HG02642 (cell line): Measurements from ENCODE around the gene SDC4.

Experiments used
- ATAC-seq: cut with Tn5 transposase; IDR thresholded peaks from one replicate; pipeline ENCODE4 v1.9.1; 2021; ENCODE audit warnings: mild to moderate bottlenecking; ENCODE audit not compliant: unreplicated experiment, poor library complexity

Gene SDC4

DNA sequence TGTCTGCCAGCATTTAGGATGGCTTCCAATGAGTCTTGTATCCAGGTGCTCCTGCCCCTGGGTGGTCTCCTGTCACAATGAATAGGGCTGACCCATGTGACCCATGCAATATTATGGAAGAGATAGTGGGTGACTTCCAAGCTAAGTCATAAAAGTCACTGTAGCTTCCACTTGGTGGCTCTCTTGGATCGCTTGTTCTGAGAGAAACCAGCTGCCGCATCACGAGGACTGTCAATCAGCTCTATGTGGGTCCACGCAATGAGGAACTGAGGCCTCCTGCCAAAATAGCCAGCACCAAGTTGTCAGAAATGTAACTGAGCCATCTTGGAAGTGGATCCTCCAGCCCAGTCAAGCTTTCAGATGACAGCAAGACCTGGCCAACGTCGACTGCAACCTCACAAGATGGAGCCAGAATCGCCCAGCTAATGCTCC lies 25.3 kb downstream of the SDC4 start:
- ATAC-seq: no peak

DNA sequence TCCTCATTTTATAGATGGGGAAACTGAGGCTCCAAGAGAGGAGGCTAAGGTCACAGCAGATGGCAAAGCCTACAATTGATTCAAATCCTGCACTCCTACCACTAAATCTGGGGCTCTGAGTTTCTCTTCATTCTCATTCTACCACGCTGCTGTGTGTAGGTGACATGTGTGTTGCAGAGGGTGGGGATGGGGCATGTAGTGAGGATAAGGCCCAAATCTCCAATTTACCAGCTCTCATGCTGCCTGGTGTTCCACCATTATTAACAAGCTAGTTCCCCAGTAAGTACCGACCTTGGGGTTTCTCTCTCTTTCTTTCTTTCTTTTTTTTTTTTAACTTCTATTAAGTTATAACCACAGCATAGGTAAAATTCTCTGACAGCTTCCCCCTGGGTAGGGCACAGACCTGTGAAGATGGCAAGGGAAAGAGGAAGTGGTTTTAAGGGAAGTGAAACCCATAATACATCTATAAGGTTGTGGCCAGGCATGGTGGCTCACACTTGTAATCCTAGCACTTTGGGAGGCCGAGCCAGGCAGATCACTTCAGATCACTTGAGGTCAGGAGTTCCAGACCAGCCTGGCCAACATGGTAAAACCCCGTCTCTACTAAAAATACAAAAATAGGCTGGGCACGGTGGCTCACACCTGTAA lies 27.2 kb downstream of the SDC4 start:
- ATAC-seq: peak; percentile 52

DNA sequence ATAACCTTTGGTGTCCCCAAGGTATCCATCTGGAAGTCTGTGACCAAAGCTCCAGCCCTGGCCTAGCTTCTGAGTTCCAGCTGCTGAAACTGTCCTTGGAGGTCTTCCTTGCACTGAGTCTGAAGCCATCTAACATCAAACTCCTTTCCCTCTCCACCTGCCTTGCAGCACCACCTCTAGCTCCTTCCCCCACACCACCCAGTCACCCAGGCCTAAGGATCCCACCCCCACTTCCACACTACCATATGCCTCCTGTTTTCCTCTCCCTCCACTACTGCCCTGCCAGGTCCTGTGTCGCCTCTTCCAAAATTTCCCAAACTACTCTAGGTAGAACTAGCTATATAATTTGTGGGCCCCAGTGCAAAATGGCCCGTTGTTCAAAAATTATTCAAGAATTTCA lies 29.3 kb downstream of the SDC4 start:
- ATAC-seq: no peak

DNA sequence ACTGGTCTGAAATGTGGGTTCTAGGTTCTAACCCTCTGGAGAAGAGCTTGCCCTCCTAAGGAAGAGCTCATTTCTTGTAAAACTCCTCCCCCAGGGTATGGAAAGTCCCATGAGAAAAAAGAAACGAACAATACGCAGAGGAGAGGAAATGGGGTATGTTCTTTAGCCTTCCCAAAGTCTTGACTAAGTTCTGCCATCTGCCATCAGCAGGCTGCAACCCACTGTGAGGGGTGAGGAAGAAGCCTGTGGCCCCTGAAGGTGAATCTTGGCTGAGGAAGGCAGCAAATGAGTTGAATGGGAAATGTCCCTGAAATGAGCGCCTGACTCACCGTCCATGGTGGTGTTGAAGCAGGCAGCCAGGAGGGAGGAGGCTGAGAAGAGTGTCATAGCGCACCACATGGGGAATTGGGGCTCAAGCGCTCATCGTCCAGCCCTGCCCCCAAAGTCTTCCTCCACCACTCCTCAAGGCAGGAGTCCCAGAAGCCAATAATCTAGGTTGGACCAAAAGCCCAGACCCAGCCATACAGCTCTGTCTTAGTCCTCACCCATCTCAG lies 29.8 kb downstream of the SDC4 start:
- ATAC-seq: no peak

DNA sequence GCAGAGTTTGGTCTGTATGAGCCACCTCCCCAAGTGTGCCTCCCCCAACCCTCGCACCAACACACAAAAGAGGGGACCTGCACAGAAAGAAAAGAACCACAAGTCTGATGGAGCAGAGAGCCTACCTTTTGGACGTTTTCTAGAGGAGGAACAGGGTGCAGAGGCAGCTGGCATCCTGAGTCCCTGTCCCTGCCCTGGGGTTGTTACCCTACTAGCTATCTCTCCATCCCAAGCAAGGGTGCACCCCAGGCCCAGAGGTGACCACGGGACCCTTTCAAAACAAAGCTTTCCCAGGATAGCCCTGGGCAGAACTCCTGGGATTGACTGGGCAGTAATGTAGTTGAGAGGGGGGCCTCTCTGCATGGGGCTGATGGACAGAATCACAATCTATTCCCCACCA lies 30.4 kb downstream of the SDC4 start:
- ATAC-seq: no peak

DNA sequence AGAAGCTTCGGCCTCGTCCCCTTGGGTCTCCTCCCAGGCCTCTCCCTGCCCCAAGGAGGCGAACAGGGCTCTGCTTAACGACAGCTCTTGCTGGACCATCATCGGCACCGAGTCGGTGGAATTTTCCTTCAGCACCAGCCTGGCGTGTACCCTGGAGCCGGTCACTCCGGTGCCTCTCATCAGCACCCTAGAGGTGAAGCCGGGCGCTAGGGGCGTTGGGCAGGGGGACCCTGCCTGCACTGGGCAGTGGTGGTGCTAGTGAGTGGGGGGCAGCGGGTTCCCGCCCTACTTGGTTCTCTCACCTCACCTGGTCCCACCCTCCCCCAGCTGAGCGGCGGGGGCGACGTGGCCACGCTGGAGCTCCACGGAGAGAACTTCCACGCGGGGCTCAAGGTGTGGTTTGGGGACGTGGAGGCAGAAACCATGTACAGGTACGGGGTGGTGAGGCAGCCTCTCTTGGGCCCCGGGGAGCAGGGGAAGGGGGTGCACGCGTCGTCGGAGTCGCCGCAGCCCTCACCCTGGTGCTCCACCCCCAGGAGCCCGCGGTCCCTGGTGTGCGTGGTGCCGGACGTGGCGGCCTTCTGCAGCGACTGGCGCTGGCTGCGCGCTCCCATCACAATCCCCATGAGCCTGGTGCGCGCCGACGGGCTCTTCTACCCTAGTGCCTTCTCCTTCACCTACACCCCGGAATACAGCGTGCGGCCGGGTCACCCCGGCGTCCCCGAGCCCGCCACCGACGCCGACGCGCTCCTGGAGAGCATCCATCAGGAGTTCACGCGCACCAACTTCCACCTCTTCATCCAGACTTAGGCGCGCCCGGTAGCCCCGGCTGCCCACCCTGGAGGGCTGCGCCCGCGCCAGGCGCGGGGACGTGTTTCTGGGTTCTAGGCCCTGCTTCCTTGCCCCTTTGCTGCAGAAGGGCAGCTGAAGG lies 31.8 kb downstream of the SDC4 start:
- no peak for ATAC-seq

DNA sequence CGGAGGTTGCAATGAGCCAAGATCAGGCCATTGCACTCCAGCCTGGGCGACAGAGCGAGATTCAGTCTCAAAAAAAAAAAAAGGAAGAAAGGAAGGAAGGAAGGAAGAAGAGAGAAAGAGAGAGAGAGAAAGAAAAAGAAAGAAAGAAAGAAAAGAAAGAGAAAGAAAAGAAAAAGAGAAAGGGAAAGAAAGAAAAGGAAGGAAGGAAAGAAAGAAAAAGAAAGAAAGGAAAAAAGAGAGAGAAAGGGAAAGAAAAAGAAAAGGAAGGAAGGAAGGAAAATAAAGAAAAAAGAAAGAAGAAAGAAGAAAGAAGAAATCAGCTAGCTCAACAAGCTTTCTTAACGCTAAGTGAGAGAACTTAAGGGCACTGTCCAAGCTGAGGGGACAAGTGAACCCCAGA lies 32.6 kb downstream of the SDC4 start:
- no peak for ATAC-seq

DNA sequence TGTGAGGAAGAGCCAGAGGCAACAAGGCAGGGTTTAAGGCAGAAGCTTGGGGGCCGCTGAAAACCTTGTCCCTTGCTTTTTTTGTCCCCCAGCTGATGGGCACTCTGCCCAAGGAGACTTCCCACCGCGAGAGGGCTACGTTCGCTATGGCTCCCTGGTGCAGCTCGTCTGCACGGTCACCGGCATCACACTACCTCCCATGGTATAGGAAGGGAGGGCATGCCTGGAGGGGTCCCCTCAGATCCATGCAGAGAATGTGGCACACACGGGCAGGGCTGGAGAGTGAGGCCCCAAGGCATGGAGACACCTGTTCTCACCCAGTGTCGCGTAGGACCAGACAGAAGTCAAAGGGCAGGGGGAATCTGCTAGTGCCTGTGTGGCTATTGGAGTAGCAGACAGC lies 34.3 kb downstream of the SDC4 start:
- ATAC-seq: no peak

DNA sequence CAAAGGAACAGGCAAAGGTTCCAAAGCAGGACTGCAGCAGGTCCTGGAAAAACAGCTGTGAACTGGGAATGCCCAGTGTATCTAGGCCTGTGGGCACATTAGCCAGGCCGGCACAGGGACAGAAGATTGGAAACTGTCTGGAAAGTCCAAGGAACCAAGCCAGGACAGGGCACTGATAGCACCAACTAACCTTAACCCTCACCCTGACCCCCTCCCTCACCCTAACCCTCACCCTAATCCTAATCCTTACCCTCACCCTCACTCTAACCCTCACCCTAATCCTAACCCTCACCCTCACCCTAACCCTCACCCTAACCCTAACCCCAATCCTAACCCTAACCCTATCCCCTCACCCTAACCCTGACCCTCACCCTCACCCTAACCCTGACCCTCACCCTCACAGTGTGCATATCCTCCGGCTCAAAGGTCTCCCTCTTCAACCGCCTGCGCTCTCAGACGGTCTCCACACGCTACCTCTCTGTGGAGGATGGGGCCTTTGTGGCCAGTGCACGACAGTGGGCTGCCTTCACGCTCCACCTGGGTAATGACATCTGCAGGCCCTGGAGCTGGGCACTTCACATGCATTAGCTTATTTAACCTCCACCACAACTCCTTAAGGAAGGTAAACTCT lies 35.0 kb downstream of the SDC4 start:
- no peak for ATAC-seq

DNA sequence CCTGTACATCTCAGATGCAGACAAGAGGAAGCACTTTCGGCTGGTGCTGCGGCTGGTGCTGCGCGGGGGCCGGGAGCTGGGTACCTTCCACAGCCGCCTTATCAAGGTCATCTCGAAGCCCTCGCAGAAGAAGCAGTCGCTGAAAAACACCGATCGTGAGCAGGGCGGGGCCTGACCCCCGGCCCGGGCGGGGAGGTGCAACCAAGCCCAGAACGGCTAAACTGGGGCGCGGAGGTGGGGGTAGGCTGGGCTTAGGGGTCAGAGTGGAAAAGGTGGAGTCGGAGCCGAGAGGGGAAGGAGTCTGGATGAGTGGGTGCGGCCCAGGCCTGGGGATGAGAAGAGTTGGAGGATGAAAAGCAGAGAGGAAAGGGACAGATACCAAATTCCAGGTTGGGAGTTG lies 36.0 kb downstream of the SDC4 start:
- no peak for ATAC-seq

DNA sequence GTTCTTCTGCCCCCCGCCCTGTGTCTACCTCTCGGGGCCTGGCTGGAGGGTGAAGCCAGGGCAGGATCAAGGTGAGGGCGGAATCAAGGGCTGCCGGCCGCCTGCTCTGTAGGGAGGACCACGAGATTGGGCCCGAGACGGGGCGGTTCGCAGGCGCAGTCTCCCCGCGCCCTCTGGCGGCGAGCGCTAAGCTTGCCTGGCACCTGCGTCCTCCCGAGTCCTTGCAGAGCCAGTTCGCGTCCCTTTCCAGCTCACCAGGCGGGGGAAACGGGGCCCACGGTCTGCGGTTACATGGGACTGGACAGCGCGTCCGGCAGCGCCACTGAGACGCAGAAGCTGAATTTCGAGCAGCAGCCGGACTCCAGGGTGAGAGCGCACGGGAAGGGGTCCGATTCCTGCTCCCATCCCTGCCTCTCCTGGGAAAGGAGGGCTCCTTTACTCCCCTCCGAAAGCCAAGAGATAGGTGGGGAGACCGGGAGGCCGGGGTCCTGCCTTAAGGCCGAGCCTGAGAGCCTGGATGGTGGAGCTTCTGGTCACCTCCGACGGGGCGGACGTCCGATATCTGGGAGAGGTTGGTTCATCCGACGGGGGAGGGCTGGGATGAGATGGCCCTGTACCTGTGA lies 36.5 kb downstream of the SDC4 start:
- ATAC-seq: no peak

DNA sequence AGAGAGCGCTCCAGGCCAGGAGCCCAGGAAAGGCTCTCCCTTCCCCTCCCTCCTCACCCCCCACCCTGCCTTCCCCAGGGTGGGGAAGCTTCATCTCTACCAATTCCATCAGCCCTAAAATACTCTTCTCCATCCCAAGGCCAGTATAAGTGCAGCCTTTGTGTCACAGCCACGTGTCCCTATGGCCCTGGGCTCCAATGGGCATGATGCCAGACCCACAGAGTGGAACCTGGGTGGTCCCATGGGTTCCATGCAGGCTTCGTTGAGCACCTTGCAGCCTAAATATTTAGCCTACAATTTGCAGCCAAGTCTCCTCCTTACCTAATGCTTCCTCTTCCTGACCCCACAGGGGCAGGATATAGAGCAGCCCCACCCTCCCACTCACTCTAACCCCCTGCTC lies 39.1 kb downstream of the SDC4 start:
- ATAC-seq: no peak

DNA sequence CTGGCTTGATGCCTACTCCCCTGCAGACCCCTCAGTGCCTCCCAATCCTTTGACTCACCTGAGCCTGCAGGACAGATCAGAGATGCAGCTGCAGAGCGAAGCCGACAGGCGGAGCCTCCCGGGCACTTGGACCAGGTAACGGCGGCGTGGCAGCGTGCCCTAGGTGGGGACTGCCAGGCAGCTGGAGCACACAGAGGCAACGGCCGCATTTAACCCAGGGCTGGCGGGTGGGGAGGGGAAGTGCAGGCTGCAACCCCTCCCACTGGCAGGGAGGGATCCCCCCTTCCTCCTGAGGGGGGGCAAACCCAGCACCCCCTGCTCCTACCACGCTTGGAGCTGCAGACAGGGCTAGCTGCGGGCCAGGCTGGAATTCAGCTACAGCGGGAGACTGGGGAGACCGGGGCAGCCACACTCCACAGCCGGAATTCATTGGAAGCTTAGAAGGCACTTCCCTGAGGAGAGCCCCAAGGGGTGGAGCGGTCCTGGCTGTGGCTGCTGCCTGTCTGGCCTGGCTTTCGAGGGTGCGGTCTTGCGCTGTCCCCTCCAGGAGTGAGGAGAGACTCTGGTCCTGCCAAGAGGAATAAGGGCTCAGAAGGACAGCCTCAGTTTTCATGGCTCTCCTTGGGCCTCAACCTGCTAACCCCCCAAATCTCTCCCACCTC lies 40.0 kb downstream of the SDC4 start, which contains the start of gene MATN4:
MATN4 (minus strand) TSS at position 183 of the 662 bp plus-strand sequence. CDS start 2,717 bp downstream, outside the sequence.
- ATAC-seq: no peak

DNA sequence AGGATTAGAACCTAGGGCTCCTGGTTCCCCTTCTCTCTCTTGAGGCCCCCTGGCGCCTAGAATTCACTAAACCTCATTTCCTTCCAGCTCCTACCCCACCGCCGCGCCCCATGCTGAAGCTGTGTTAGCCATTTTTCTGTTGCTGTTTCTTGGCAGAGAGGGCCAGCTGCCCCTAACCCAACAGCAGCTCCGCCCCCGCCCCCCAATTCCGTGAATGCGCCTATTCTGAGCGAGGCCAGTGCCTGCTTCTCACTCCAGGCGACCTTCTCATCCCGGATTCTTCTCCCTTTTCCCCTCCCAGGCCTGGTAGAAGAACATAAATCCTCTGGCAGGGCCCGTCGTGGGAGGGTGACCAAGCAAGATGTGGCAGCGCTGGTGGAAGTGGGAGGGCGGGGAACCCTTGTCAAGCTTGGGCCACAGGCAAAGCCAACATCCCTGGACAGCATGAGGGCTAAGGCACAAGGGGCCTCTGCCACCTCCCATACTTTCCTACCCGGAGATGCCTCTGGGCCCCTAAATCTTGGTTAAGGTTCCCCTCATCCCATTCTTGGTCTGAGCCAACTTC lies 41.1 kb downstream of the SDC4 start:
- ATAC-seq: no peak

DNA sequence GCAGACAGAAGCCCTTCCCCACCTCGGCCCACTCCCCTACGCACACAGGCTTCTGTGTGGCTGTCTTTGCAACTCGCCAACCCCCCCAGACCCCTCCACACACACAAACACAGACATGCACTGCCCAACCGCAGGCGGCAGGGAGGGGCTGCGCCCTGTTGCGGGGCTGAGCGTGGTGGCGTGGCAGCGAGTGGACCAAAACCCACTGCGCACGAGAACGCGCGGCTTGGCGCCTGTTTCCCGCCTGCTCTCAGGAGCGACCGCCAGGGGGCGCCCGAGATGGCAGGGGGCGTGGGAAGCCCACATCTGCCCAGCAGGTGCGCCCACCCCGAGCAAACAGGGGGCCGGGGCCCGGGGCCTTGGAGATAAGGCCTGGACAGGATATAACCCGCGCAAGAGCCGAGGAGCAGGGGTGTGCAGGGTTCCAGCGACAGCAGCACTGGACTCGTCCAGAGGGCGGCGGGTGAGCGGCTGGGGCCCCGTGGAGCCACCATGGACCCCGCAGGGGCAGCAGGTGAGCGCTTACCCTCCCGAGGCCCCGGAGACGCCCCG lies 41.7 kb downstream of the SDC4 start, which contains the start of gene RBPJL:
RBPJL (plus strand) TSS at position 410 of the 552 bp plus-strand sequence; CDS start at position 493, 83 bp downstream.
- ATAC-seq: no peak

DNA sequence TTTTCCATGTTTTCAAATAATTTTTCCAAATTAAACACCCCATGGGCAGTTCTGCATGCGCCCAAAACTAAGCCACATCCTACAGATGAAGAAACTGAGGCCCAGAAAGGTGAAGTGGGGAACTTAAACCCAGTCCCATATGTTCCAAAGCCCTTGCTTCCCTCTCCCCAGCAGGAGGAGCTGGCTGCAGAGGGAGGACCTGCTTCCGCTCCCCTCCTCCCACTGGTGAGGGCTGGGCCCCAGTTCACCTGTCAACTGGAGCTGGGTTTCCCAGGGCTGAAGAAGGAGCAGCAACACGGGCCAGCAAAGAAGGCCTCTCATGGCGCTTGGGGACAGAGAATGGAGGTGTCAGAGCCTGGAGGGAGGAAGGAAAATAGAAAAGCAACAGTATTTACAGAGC lies 43.0 kb downstream of the SDC4 start:
- no peak for ATAC-seq

DNA sequence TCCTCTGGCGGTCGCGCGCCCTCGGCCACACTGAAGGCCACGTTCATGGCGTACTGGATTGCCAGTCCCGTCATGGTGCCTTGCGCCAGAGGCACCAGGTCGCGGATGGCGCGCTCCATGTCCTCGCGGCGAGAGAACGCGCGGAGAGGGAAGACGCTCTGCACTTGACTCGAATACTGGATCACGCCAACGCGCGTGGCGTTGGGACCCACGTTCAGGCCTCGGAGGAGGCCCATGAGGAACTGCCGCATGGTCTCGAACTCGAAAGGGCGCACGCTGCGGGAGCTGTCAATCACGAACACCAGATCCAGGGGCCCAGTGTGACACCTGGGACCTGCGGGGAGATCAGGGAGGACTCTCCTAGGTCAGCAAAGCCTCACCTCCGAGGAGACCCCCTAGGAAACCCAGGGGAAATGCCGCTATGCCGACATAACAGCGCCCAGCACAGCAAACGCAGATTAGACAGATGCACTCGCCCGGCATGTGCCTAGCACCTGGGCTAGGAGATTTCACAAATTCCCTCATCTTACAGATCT lies 43.7 kb downstream of the SDC4 start:
- ATAC-seq: no peak

DNA sequence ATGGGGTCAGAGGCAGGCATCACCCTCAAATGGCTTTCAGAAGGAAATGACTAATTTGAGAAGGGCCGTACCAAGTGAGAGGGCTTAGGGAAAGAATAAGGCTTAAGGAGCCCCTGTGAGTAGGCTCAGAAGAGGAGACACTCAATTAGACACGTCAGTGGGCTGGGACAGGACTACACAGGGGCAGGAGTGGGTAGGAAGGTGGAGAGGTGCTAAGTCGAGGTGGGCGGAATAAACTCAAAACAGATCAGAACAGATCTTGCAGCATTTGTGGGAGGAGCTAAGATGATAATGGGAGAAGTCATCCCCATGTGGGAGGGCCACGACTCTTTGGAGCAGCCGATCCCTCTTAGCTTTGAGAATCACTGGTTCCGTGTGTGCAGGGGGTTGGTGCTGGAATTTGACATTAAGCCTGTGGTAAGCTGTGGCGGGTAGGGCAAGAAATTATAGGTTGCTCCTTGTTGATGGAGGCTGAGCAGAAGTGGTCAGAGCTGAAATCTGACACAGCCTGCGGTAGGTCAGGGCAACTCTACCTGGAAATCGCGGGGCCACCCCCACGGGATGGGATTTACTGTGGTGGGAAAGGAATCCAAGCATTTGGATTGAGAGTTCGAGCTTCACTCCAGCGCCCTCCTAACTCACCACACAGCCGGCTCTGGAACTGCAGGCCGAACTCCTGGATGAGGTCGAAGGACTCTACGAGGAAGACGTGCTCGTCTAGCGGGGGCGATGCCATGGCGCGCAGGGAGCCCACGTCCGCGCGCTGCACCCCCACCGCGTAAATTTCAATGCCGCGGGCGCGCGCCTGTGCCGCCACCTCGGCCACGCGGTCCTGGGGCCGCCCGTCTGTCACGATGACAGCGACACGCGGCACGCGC lies 44.4 kb downstream of the SDC4 start:
- ATAC-seq: no peak
